Transverse colon (tissue), 1 donor: ENCODE measurements around the gene SLC26A3.

Experiments
- EP300 ChIP-seq: sonication (generic); formaldehyde crosslinking; IDR thresholded peaks from one replicate; pipeline ENCODE4 v1.6.1; 2017; ENCODE audit warnings: antibody characterized with exemption, low read depth
- POLR2A ChIP-seq: fragments of 450-650 bp; IDR thresholded peaks from one replicate; pipeline ENCODE4 v1.6.1; 2016; ENCODE audit warnings: antibody characterized with exemption, mild to moderate bottlenecking, moderate library complexity

DNA sequence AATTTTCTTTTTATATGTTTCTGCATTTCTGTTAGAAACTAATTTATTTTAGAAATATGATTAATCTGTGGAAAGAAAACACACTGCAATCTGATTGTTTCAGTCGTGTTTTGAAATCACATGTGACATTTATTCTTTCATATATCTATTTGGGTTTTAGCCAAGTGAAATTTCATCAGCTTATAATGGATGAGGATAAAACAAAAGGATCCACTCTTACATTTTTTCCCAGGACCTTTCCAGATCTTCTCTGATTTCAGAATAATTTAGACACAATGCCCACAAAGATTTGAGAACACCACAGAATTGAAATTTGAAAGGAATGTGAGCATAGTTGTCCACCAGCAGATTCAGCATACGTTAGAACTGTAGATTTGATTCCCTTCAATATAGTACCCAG, 30.0 kb downstream of the SLC26A3 start:
- no peak for TF ChIP-seq POLR2A
- no peak for TF ChIP-seq EP300
